IPS-18a (cell line): ENCODE results near the gene ALPL.
"Not testable (repeated sequence)": the region's sequence is repeated elsewhere in the genome, so short reads cannot be mapped to it uniquely, and the experiment has no call there.

Experiments
- H3K27ac ChIP-seq: one replicate; pipeline ENCODE4 v1.5.1; 2013; ENCODE audit warnings: low read length
- H3K27me3 ChIP-seq: one replicate; pipeline ENCODE4 v1.6.1; 2013; ENCODE audit warnings: mild to moderate bottlenecking, low read length; ENCODE audit not compliant: control insufficient read depth, insufficient read depth
- H3K36me3 ChIP-seq: one replicate; pipeline ENCODE4 v1.6.1; 2013; ENCODE audit warnings: low read depth, low read length; ENCODE audit not compliant: control insufficient read depth
- H3K4me1 ChIP-seq: one replicate; pipeline ENCODE4 v1.6.1; 2013; ENCODE audit warnings: low read depth, low read length; ENCODE audit not compliant: control insufficient read depth
- H3K4me3 ChIP-seq: one replicate; pipeline ENCODE4 v1.5.1; 2013; ENCODE audit warnings: low read length
- H3K9ac ChIP-seq: one replicate; pipeline ENCODE4 v1.6.1; 2013; ENCODE audit warnings: mild to moderate bottlenecking, low read length, moderate library complexity
- H3K9me3 ChIP-seq: one replicate; pipeline ENCODE4 v1.6.1; 2013; ENCODE audit warnings: low read depth, low read length; ENCODE audit not compliant: control insufficient read depth

The ALPL gene

DNA sequence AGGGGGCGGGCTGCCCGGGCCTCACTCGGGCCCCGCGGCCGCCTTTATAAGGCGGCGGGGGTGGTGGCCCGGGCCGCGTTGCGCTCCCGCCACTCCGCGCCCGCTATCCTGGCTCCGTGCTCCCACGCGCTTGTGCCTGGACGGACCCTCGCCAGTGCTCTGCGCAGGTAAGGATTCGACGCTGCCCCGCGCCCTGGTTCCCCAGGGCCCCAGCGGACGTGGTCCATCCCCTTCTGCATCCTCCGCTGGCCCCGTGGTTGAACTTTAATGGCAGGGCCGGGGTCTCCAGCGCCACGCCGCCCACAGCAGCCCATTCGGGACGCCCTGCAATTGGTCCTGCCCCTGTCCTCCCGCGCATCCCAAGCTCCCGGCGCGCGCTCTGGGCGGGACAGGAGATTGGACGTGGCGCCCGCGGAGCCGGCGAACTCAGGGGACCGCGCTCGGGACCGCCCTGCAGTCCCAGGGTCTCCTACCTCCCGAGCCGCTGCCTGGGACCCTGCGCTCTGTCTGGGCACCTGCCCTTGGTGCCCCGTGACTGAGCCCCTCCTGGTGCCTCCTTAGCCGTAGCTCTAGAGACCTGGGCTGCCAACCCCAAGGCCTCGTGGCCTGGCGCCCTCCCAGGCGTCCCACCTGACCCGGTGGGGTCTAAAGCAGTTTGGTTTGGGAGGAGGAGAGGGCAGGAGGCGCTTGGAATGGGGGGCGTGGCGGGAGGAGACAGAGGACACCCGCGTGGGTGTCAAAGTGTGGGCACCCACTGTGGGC lies at the start of gene ALPL:
ALPL (plus strand) TSS at position 73 of the 762 bp plus-strand sequence. CDS start 44,659 bp downstream, outside the sequence.
- H3K4me1 ChIP-seq = peaks cover 21% of the 10 kb centered on the region
- H3K9ac ChIP-seq = peak within 1 kb of the TSS; percentile 70
- H3K27me3 ChIP-seq = peaks cover 15% of the 10 kb centered on the region

DNA sequence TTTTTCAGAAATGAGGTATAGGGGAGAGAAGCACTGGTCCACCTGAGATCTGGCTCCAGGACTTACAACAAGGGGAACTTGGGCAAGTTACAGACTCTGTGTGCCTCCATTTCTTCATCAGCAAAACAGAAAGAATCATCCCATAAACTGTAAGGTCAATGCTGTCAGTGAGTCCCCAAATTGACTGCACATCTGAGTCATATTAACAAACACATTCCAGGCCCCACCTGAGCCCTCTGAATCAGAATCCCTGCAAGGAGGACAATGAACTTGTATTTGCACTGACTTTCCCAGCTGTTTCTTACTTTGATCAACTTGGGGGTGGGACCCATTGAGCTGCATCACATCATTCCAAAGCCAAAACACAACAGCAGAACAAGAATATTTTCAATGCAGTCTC lies 44.1 kb upstream of the ALPL start:
- not testable (repeated sequence) for H3K4me1 ChIP-seq, H3K9me3 ChIP-seq, H3K36me3 ChIP-seq, H3K27me3 ChIP-seq, H3K4me3 ChIP-seq, H3K9ac ChIP-seq, H3K27ac ChIP-seq

More for the DNA sequence above, at the start of gene ALPL:
- no peaks in the 10 kb centered on the region for H3K9me3 ChIP-seq
- peak within 1 kb of the TSS; percentile 83 for H3K4me3 ChIP-seq
- peaks cover 4% of the 10 kb centered on the region for H3K36me3 ChIP-seq
- H3K27ac ChIP-seq = peak within 1 kb of the TSS; percentile 56

DNA sequence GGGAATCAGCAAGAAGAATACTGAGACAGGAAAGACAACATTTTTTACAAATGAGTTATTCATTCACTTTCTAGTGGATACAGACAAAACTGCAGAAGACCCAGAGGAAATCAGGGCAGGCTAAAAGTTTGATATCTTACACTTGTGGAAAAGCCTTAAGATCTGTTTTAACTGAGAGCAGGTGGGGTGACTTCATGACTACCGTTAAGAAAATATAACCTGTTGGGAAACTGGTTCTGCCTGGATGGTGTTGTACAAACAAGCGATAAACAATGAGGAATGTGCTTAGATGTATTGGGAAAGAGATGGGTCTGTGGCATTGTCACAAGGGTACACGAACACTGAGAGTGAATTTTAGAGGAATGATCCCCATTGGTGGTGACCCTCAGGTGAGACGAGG lies 41.3 kb upstream of the ALPL start:
- H3K9ac ChIP-seq = not testable (repeated sequence)

GRCh38 chr1:21468599-21468998 lies 40.6 kb upstream of the ALPL start:
- H3K4me1 ChIP-seq = peaks cover 8% of the 10 kb centered on the region
- H3K27ac ChIP-seq = no peak overlapping the region
- H3K27me3 ChIP-seq = no peaks in the 10 kb centered on the region
- H3K4me3 ChIP-seq = no peak overlapping the region
- no peak overlapping the region for H3K9ac ChIP-seq
- no peaks in the 10 kb centered on the region for H3K9me3 ChIP-seq
- H3K36me3 ChIP-seq = no peaks in the 10 kb centered on the region

More for the DNA sequence above, 41.3 kb upstream of the ALPL start:
- not testable (repeated sequence) for H3K4me1 ChIP-seq, H3K9me3 ChIP-seq, H3K27me3 ChIP-seq, H3K27ac ChIP-seq, H3K36me3 ChIP-seq, H3K4me3 ChIP-seq

GRCh38 chr1:21469581-21469980 lies 39.6 kb upstream of the ALPL start:
- no peaks in the 10 kb centered on the region for H3K9me3 ChIP-seq
- H3K9ac ChIP-seq = no peak overlapping the region
- H3K27me3 ChIP-seq = no peaks in the 10 kb centered on the region
- H3K4me3 ChIP-seq = no peak overlapping the region
- H3K4me1 ChIP-seq = peaks cover 8% of the 10 kb centered on the region
- H3K36me3 ChIP-seq = no peaks in the 10 kb centered on the region
- no peak overlapping the region for H3K27ac ChIP-seq

- Histone ChIP-seq H3K4me1 (peaks cover 6% of the 10 kb centered on the region), H3K27ac (no peak overlapping the region), H3K4me3 (no peak overlapping the region), H3K9me3 (no peaks in the 10 kb centered on the region), H3K36me3 (no peaks in the 10 kb centered on the region), H3K27me3 (no peaks in the 10 kb centered on the region), H3K9ac (no peak overlapping the region)
Observed at GRCh38 chr1:21472861-21473260, 36.4 kb upstream of the ALPL start.

GRCh38 chr1:21478356-21478755 lies 30.9 kb upstream of the ALPL start:
- Histone ChIP-seq H3K9ac (no peak overlapping the region), H3K4me3 (no peak overlapping the region), H3K27me3 (peaks cover 6% of the 10 kb centered on the region), H3K27ac (no peak overlapping the region), H3K9me3 (no peaks in the 10 kb centered on the region), H3K36me3 (no peaks in the 10 kb centered on the region), H3K4me1 (no peaks in the 10 kb centered on the region)

- not testable (repeated sequence) for H3K4me3 ChIP-seq, H3K9ac ChIP-seq, H3K4me1 ChIP-seq, H3K27ac ChIP-seq, H3K27me3 ChIP-seq, H3K9me3 ChIP-seq, H3K36me3 ChIP-seq
Observed at GRCh38 chr1:21483881-21484280, 25.3 kb upstream of the ALPL start.

- peaks cover 7% of the 10 kb centered on the region for H3K4me1 ChIP-seq
Observed at GRCh38 chr1:21489146-21489545, 20.1 kb upstream of the ALPL start.

DNA sequence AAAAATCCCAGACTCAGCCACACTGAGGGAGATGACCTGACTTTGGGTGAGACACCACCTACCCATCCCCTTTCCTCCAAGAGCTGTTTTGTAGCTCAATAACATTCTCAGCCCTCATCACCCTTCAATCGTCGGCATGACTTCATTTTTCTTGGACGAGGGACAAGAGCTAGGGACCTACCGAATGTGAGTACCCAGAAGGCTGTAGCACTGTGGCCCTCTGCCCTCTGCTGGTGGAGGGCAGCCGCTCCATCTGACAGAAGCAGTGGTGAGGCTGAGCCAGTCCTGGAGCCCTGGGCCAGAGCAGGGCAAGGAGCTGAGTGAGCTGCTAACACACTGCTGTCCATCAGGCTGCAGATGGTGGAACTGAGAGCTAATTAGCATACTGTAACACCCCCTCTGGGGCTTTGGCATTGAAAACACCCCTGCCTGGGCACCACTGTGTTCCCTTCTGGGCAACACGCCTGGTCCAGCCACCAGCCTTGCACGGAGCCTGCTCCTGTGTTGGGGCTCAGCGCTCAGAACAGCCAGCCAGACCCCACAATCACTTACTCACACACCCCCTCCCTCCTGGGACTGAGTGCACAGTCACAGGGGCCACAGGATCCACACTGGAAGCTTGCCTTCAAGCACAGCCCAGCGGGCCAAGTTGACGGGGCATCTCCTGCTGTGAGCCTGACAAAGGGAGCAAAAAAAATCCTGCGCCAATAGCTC lies 18.3 kb upstream of the ALPL start:
- no peaks in the 10 kb centered on the region for H3K36me3 ChIP-seq
- peaks cover 7% of the 10 kb centered on the region for H3K4me1 ChIP-seq
- no peaks in the 10 kb centered on the region for H3K9me3 ChIP-seq
- no peaks in the 10 kb centered on the region for H3K27me3 ChIP-seq
- H3K9ac ChIP-seq = no peak overlapping the region
- no peak overlapping the region for H3K4me3 ChIP-seq
- no peak overlapping the region for H3K27ac ChIP-seq

More at GRCh38 chr1:21489146-21489545, 20.1 kb upstream of the ALPL start:
- Histone ChIP-seq H3K4me3 (no peak overlapping the region), H3K27me3 (no peaks in the 10 kb centered on the region), H3K9ac (no peak overlapping the region), H3K36me3 (no peaks in the 10 kb centered on the region), H3K27ac (no peak overlapping the region), H3K9me3 (no peaks in the 10 kb centered on the region)

DNA sequence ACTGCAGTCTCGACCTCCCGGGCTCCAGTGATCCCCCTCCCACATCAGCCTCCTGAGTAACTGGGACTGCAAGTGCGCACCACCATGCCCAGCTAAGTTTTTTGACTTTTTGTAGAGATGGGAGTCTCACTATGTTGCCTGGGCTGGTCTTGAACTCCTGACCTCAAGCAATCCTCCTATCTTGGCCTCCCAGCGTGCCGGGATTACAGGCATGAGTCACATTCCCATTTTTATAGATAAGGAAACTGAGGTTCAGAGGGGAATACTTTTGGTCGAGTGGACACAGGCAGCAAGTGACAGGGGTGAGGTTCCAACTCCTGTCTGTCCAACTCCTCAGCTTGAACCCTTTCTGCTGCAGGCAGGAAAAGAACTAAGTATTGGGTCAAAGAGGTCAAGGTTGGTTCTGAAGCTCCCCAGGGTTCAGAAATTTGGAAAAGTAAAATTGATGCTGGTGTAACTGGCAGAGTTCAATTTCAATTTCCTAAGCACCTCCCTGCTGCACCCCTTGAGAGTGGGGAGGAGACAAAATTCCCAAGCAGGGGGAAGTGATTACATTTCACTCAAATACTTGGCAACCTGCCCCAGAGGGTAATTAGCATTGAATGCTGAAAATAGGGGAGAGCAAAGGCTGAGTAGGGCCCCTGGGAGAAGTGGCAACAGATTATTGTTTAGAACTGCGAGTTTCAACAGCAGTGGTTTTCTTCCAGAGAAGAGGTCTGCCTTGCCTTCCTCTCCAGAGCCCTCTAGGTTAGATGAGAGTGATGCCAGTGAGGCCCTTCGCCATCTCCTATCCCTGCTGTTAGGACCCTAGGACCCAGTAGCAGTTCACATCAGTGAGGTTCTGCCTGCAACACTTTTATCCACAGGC lies 17.5 kb upstream of the ALPL start:
- no peaks in the 10 kb centered on the region for H3K36me3 ChIP-seq
- H3K27ac ChIP-seq = no peak overlapping the region
- H3K27me3 ChIP-seq = no peaks in the 10 kb centered on the region
- H3K4me1 ChIP-seq = peaks cover 7% of the 10 kb centered on the region
- H3K9me3 ChIP-seq = no peaks in the 10 kb centered on the region
- H3K9ac ChIP-seq = no peak overlapping the region
- no peak overlapping the region for H3K4me3 ChIP-seq
